Activated CD4-positive, alpha-beta T cell treated with anti-CD3 and anti-CD28 coated beads, Interleukin-2, amount 50 U/mL, for 1 hour (primary cell): Measurements from ENCODE around the gene MLANA.

Experiments used
- DNase-seq: peaks from one replicate; pipeline ENCODE4 v3.0.0-alpha.2; 2020

Gene MLANA

DNA sequence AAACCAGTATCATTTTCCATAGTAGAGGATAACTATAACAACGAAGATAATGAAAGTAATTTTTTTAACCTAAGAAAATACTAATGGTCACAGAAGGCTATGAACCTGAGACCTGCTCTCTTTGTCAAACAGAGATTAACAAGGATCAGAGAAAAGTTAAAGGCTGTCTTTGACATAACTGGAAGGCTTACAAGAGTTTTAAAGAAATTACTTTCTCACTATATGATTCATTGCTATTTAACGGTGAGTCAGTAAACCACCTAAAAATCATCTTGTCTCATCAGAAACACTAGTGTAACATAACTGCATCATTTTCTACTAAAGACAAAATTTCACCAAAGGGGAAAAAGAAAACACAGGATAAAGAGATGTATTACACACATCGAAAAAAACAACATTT, 19.3 kb downstream of the MLANA start:
- DNase-seq, result no peak

- no peak for DNase-seq
Observed at GRCh38 chr9:5910413-5911057, 19.8 kb downstream of the MLANA start.

- no peak for DNase-seq
Observed at GRCh38 chr9:5915438-5915837, 24.7 kb downstream of the MLANA start.

DNA sequence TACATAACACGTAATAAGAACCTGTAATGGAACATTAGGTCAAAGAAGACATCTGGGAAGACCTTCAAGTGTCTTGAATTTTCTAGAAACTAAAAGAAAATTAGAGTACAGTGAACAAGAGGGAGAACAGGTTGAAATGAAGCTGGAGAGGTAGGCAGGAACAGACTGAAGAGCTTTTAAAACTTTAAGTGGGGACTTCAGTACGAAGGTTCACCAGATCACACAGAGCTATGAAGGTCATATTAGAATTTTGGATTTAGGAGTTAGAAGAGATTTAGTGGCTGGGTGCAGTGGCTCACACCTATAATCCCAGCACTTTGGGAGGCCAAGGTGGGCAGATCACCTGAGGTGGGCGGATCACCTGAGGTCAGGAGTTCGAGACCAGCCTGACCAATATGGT, 26.6 kb downstream of the MLANA start:
- no peak for DNase-seq

DNA sequence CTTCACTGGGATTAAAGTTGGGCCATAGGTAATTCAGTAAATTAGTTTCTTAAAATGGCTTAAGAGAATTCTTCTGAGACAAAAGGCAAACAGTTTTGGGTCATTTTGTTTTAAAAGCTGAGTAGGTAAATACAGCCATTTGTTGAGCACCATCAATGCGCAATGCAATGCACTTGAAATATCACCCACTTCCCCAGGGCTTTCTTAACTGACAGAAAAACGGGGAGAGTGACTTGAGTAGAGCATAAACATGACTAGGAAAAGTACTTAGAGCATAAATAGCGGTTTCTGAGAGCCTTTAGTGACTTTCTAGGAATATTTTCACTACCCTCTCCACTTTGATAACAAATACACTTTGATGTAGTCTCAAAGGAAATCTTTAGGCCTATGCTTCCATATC, 27.2 kb downstream of the MLANA start:
- DNase-seq, result no peak

DNA sequence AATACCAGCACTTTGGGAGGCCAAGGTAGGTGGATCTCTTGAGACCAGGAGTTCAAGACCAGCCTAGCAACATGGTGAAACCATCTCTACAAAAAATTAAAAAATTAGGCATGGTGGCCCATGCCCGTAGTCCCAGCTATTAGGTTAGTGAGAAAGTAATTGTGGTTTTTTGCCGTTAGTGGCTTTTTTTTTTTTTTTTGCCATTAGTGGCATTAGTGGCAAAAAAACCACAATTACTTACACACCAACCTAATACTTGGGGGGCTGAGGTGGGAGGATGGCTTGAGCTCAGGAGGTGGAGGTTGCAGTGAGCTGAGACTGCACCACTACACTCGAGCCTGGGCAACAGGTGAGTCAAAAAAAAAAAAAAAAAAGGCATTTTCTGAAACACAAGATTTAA, 27.8 kb downstream of the MLANA start:
- DNase-seq, result no peak

DNA sequence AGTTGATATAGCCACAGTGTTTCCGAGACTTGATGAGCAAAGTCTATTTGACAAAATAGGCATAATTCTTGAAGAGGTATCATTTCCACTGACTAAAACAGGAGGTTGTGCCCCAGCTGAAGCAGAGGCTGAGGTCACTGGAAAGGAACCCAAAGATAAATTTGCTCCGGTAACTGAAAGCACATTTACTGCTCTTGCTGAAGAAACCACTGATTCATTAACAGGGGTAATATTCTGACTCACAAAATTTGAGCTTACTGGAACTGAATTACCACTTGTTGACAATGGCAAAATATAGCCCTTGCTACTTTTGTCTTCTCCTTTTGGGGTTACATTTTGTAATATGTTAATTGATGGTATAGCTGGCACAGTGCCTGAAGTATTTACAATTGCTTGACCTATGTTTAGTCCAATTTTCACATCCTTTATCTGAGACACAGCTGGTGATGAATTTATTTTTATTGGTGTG, 30.2 kb downstream of the MLANA start:
- DNase-seq, result no peak

DNA sequence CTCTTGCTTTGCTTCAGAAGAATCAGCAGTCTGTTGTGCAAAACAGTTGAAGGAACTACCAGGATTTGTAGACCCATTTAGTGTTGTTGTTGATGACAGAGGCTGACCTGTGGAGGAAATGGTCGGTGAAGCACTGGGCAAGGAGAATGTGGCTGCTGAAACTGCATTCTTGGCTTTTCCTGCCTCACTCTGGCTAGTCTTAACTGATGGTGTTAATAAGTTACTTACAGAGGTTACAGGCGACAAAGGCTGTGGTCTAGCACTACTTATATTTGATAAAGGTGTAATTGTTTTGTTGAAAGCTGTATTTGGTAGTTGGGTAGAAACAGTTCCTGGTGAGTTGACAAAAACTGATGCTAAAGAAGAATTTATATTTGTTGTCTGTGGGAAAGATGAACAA, 31.5 kb downstream of the MLANA start:
- no peak for DNase-seq

- DNase-seq, result no peak
Observed at GRCh38 chr9:5931657-5932056, 41.0 kb downstream of the MLANA start.

- no peak for DNase-seq
Observed at GRCh38 chr9:5938449-5938848, 47.8 kb downstream of the MLANA start.

DNA sequence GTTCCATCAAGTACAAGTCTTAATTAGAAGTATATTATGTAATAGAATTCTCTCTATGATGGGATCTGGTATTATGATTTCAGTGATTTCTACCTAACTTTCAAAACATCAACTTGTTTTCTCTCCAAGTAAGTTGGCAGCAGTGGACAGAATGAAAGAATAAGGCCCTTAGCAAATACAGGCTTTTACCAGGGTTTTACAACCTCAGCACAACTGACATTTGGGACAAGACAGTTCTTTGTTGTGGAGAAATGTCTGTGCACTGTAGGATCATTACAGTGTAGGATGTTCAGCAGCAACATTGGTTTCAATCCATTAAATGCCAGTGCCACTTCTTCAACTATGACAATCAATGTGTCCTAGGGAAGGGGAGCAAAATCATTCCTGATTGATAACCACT, 48.8 kb downstream of the MLANA start:
- no peak for DNase-seq

DNA sequence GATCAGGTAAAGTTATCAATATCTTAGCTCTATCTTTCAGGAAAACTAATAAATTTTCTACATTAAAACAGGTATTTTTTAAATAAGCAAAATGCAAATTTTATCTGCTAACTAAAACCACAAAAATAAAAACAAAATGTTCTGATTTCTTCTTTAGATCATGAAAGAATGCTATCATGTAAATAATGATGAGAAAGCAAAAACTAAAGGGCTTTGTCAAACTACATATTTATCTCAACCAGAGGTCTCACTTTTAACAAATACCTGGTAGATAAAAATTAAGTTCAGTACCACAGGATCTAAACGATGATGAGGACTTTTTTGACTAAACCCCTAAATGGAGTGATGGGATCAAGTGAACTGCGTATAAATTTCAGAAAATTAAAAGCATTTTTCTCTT, 50.5 kb downstream of the MLANA start:
- DNase-seq, result no peak

DNA sequence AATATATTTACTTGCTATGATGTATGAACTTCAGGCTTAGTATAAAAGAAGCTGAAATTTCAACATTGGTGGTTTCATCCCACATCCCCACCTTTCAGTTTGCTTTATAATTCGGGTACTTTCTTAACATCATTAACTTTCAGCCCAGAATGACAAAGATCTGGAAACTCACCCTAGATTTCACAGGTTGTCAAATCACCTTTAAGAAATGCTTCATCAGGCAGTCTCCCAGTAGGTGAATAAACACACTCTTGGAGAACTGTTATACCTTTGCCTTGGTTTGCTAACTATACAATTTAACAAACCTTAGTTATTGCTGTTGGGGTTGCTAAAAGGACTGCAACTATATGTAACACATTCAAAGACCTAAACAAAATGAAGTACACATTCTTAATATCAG, 54.4 kb downstream of the MLANA start:
- no peak for DNase-seq

GRCh38 chr9:5947912-5948311, 57.2 kb downstream of the MLANA start:
- no peak for DNase-seq

DNA sequence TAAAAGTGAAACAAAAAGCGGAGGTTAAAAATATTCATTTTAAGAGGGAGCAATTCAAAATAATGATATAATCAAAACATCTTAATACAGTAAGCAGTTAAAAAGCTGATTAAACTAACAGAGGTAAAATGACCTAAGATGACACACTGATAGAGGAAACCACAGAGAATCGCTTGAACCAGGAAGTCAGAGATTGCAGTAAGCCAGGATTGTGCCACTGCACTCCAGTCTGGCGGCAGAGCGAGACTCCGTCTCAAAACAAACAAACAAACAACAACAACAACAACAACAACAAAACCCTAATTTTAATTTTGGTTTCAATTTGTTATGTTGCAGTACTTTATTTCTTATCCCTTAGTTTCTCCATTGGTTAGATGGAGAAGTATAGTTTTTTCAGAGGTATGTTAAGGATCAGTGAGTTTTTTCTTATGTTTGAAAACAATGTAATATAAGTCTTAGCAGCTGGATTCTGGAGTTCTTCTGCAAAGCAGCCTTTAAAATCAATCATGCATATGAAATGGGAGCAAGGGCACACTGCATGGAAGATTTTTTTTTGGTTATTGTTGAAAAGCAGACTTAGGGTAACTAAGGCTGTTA, 58.5 kb downstream of the MLANA start:
- DNase-seq, result no peak

GRCh38 chr9:5950261-5950660, 59.6 kb downstream of the MLANA start:
- no peak for DNase-seq

- no peak for DNase-seq
Observed at GRCh38 chr9:5951686-5952211, 61.1 kb downstream of the MLANA start.

DNA sequence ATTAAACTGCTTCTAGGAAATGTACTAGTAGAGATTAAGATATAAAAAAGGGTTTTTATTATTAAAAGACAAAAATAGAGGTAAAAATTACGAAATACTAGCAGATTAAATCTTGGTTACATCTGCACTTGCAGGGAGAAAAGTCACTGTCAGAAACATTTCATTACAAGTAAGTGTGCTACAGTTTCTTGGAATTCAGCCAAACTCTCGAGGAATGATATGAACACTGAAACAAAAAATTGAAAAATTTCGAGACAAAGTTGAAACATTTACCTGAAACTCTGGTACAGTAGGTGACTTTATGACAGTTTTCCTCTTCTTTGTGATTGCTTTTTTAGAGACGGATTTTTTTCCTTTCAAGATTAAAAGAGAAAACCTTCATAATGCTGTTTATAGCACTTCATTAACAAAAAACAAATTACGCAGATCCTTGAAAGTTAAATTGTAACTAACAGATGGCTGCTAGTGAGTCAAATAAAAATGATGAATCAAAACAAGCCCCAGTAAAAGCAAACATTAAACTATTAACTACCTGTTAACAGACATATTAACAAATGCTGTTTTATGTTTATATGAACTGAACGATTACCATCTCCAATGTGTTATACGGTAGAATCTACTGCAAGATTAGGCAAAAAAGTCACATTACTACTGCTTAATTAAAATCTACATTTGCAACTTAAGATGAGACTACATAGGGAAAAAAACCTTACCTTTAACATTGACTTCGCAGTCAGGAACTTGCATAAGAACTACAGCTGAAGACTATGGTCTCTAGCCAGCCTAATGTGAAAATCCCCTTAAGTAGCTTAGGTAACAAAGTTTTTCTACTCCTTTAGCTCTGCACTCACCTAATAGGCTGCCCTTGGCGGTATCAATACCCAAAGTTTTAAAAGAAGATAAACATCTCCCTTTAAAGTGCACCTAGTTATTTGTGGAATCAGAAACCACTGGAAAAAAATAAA, 63.3 kb downstream of the MLANA start:
- no peak for DNase-seq

DNA sequence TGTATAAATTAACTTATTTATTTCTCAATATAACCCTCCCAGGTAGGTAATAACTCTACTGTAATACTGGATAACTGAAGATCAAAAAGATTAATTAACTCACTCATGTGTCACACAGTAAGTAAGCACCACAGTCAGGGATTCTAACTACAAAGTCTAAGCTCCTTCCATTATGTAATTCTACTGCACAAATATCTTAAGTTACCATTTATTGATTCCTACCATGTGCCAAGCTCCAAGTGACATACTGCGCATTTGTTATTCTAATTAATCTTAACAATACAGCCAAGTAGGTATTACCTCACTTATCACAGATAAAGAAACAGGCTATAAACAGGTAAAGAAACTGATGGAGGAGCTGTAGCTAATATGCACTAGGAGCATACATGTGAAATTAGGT, 66.5 kb downstream of the MLANA start:
- DNase-seq, result no peak

GRCh38 chr9:5958273-5958672, 67.6 kb downstream of the MLANA start:
- no peak for DNase-seq
